Prostate gland (tissue), 2 donors: Measurements from ENCODE around the gene RGS7. TPM values are rescaled to one million over a fixed set of nuclear protein-coding genes. Genes with fewer than 3 reads are reported as not detected.
"Not testable (repeated sequence)": the region's sequence is repeated elsewhere in the genome, so short reads cannot be mapped to it uniquely, and the experiment has no call there.

Source experiments
- DNase-seq: peaks from one replicate; pipeline ENCODE4 v3.0.0-alpha.2; 2019; ENCODE audit warnings: low spot score
- H3K27ac ChIP-seq, 2 donors: fragments of 200-600 bp; sonication (generic); 2 replicates each; pipeline ENCODE4 v1.5.1; 2017 to 2019
- H3K27me3 ChIP-seq: fragments of 200-600 bp; sonication (generic); replicated peaks from 2 replicates; pipeline ENCODE4 v1.5.1; 2019; ENCODE audit not compliant: insufficient read depth
- H3K36me3 ChIP-seq, 2 donors: fragments of 200-600 bp; sonication (generic); 1 replicate in 1 of 2; 2 replicates in 1 of 2; pipeline versions ENCODE4 v1.5.1 to v1.8.1; 2017 to 2019
- H3K4me1 ChIP-seq: fragments of 200-600 bp; sonication (generic); replicated peaks from 2 replicates; pipeline ENCODE4 v1.5.1; 2019
- H3K4me3 ChIP-seq, 2 donors: fragments of 200-600 bp; sonication (generic); 2 replicates each; pipeline ENCODE4 v1.5.1; 2017 to 2019
- H3K9me3 ChIP-seq: fragments of 200-600 bp; sonication (generic); 2 replicates; pipeline ENCODE4 v1.5.1; 2017
- CTCF ChIP-seq, 4 experiments: fragments of 200-600 bp in 2 of 4; fragments of 450-650 bp in 2 of 4; sonication (generic) in 2 of 4; IDR thresholded peaks; 1 replicate in 3 of 4; 2 replicates in 1 of 4; pipeline ENCODE4 v1.5.1; 2016 to 2019; ENCODE audit warnings: antibody characterized with exemption in 4 of 4, mild to moderate bottlenecking in 2 of 4, moderate library complexity in 2 of 4
- POLR2A ChIP-seq: fragments of 450-650 bp; IDR thresholded peaks from one replicate; pipeline ENCODE4 v1.6.1; 2016; ENCODE audit warnings: antibody characterized with exemption, mild to moderate bottlenecking
- POLR2AphosphoS5 ChIP-seq: sonication (generic); formaldehyde crosslinking; IDR thresholded peaks from one replicate; pipeline ENCODE4 v1.6.1; 2017; ENCODE audit warnings: antibody characterized with exemption
- WGBS: methylation state at CpG from one replicate; pipeline ENCODE4 v1.1.5; 2018; 5-methylcytosine and 5-hydroxymethylcytosine counted together
- intact Hi-C: fragments of 100-400 bp; cut with DNase I; formaldehyde crosslinking; loops from one replicate; pipeline ENCODE4 v1.14.2; 2022
- total RNA-seq, 2 donors: library from RNA; depleted of rRNA; stranded (reverse); fragments of >200 nt; gene quantifications; one replicate each; pipeline ENCODE4 v1.1.0, GENCODE V29; 2016

The RGS7 gene
- total RNA-seq, 2 donors from 2014 or later = 0.32 to 1.3 TPM

GRCh38 chr1:240980342-240980741 is 376.7 kb downstream of the RGS7 start:
- no peaks in the 10 kb centered on the region for H3K9me3 ChIP-seq

GRCh38 chr1:240976685-240977084 is 380.3 kb downstream of the RGS7 start:
- TF ChIP-seq POLR2AphosphoS5 (no peak), POLR2A (no peak), CTCF (IDR thresholded peaks at IDR 0.05) (no peak)
- intact Hi-C loops = no loop called here
- WGBS = 95% methylated on average over 1 of the region's 1 CpG
- H3K4me1 ChIP-seq = no peaks in the 10 kb centered on the region
- DNase-seq = no peak
- H3K36me3 ChIP-seq = no peaks in the 10 kb centered on the region
- no peak overlapping the region for H3K27ac ChIP-seq
- H3K27me3 ChIP-seq = no peaks in the 10 kb centered on the region
- H3K9me3 ChIP-seq = no peaks in the 10 kb centered on the region
- H3K4me3 ChIP-seq = no peak overlapping the region

More at GRCh38 chr1:240980342-240980741, 376.7 kb downstream of the RGS7 start:
- no peak for TF ChIP-seq POLR2AphosphoS5
- TF ChIP-seq POLR2A = no peak
- no peak for TF ChIP-seq CTCF (IDR thresholded peaks at IDR 0.05)
- no peak for DNase-seq
- H3K4me1 ChIP-seq = no peaks in the 10 kb centered on the region
- no peak overlapping the region for H3K27ac ChIP-seq
- no peaks in the 10 kb centered on the region for H3K36me3 ChIP-seq
- H3K4me3 ChIP-seq = no peak overlapping the region
- 74% methylated on average over 1 of the region's 1 CpG for WGBS
- intact Hi-C loops = no loop called here
- no peaks in the 10 kb centered on the region for H3K27me3 ChIP-seq

GRCh38 chr1:240973875-240974274 is 383.1 kb downstream of the RGS7 start:
- intact Hi-C loops = no loop called here
- Histone ChIP-seq H3K27ac (no peak overlapping the region), H3K4me3 (no peak overlapping the region), H3K9me3 (no peaks in the 10 kb centered on the region), H3K36me3 (no peaks in the 10 kb centered on the region), H3K27me3 (no peaks in the 10 kb centered on the region), H3K4me1 (no peaks in the 10 kb centered on the region)
- no peak for DNase-seq
- no peak for TF ChIP-seq CTCF (IDR thresholded peaks at IDR 0.05)
- no peak for TF ChIP-seq POLR2A
- TF ChIP-seq POLR2AphosphoS5 = no peak
- 73% methylated on average over 3 of the region's 3 CpGs for WGBS

- intact Hi-C loops, H3K27ac ChIP-seq, DNase-seq, H3K36me3 ChIP-seq, H3K4me1 ChIP-seq, H3K9me3 ChIP-seq, H3K27me3 ChIP-seq, H3K4me3 ChIP-seq: not testable (repeated sequence)
- 94% methylated on average over 3 of the region's 4 CpGs for WGBS
Measured at GRCh38 chr1:240972059-240972458, 384.9 kb downstream of the RGS7 start.

- no peaks in the 10 kb centered on the region for H3K9me3 ChIP-seq
- intact Hi-C loops = no loop called here
- WGBS = 69% methylated on average over 4 of the region's 4 CpGs
Measured at GRCh38 chr1:240970253-240970652, 386.8 kb downstream of the RGS7 start.

More at GRCh38 chr1:240970253-240970652, 386.8 kb downstream of the RGS7 start:
- Histone ChIP-seq H3K4me3 (no peak overlapping the region), H3K27ac (no peak overlapping the region), H3K36me3 (no peaks in the 10 kb centered on the region), H3K4me1 (no peaks in the 10 kb centered on the region), H3K27me3 (no peaks in the 10 kb centered on the region)
- DNase-seq = no peak
- TF ChIP-seq POLR2AphosphoS5 (no peak), CTCF (IDR thresholded peaks at IDR 0.05) (no peak), POLR2A (no peak)
